ENCODE results near the gene U2AF1L4. TPM values are rescaled to one million over a fixed set of nuclear protein-coding genes. Genes with fewer than 3 reads are reported as not detected.

U2AF1L4 gene
- total and polyA plus RNA-seq, 2 of the 4 experiments (the other 2 are of a cell fraction), result 6.1 to 15.0 TPM

- ChIA-PET POLR2A (ENCODE audit: unreplicated experiment) (no interaction called here), CTCF (interaction anchor here (0.6 kb wide), 2 partner anchors 85 to 153 kb away, joined by 3 read pairs; no protein-coding TSS in a partner anchor)
- H4K8ac ChIP-seq (ENCODE audit: low read depth in 2 of 2, low read length in 2 of 2), result no peak overlapping the region
- H3K36me3 ChIP-seq (ENCODE audit: control insufficient read depth, insufficient read depth, low read length), result peaks cover 87% of the 10 kb centered on the region
- H3K4ac ChIP-seq (ENCODE audit: low read depth, low read length), result no peak overlapping the region
- no peak overlapping the region for H4K5ac ChIP-seq (ENCODE audit: low read depth, low read length)
- in situ Hi-C loops (cut with MboI; ENCODE audit: low sequenced_read_pairs) (no loop called here), dilution Hi-C loops (cut with HindIII; ENCODE audit: low sequenced_read_pairs, unreplicated experiment) (no loop called here), intact Hi-C loops (cut with micrococcal nuclease) (no loop called here)
- H3K9me3 ChIP-seq (ENCODE audit: control insufficient read depth, insufficient read depth, low read length), result no peaks in the 10 kb centered on the region
- DNase-seq (no peak), ATAC-seq (ENCODE audit: low read depth) (no peak)
- BruUV-seq (replicated peaks), result no TSS peak
- 97% methylated on average over 6 of the region's 8 CpGs; no CpG with 5 or more reads in 1 of the 2 experiments for WGBS, 2 experiments (ENCODE audit: extremely low coverage in 2 of 2, insufficient read length in 1 of 2)
- no peak overlapping the region for H3K4me3 ChIP-seq (ENCODE audit: insufficient read depth, low read depth, low read length)
- H3K56ac ChIP-seq (ENCODE audit: extremely low read depth, insufficient read depth, low read length), result no peak overlapping the region
- H3K27ac ChIP-seq (ENCODE audit: insufficient read depth, low read length), result no peak overlapping the region
- TF ChIP-seq POLR2A (IDR thresholded peaks at IDR 0.05; ENCODE audit: low read depth, low read length) (no peak), BHLHE40 (IDR thresholded peaks at IDR 0.05; ENCODE audit: low read depth, low read length) (no peak), RFX5 (IDR thresholded peaks at IDR 0.05; ENCODE audit: low read depth, low read length) (no peak), CHD1 (IDR thresholded peaks at IDR 0.05; ENCODE audit: low read depth, low read length) (no peak), MAFK (IDR thresholded peaks at IDR 0.05; ENCODE audit: low read depth, low read length) (no peak), RAD21 (IDR thresholded peaks at IDR 0.05; ENCODE audit: low read length) (no peak), SMC3 (IDR thresholded peaks at IDR 0.05; ENCODE audit: low read depth, low read length) (no peak), ELK1 (IDR thresholded peaks at IDR 0.05; ENCODE audit: borderline replicate concordance, low read depth, low read length) (no peak), RCOR1 (IDR thresholded peaks at IDR 0.05; ENCODE audit: insufficient replicate concordance, low read length) (no peak)
- no peak overlapping the region for H2BK120ac ChIP-seq (ENCODE audit: low read depth, low read length)
- H3K79me1 ChIP-seq (ENCODE audit: low read depth in 1 of 2, low read length in 2 of 2), result peaks cover 0 to 20% of the 10 kb centered on the region in 2 experiments; a peak in 3 of 4 replicates
- H2BK5ac ChIP-seq (ENCODE audit: low read depth, low read length, poor library complexity, severe bottlenecking), result no peak overlapping the region
- no peak overlapping the region for H4K91ac ChIP-seq (ENCODE audit: insufficient read depth, low read depth, low read length)
- H2BK15ac ChIP-seq (ENCODE audit: low read depth, low read length), result no peak overlapping the region
- H2BK20ac ChIP-seq (ENCODE audit: low read depth, low read length), result no peak overlapping the region
- H2AK5ac ChIP-seq (ENCODE audit: low read depth, low read length), result no peak overlapping the region
- no peak overlapping the region for H3K4me2 ChIP-seq (ENCODE audit: low read depth, low read length)
- H3K14ac ChIP-seq (replicated peaks; ENCODE audit: low read depth, low read length), result no peak overlapping the region
- no peak overlapping the region for H3K23ac ChIP-seq (ENCODE audit: low read depth, low read length)
- peaks cover 9% of the 10 kb centered on the region for H4K20me1 ChIP-seq (ENCODE audit: insufficient read depth, low read length)
- H2AFZ ChIP-seq (replicated peaks; ENCODE audit: low read length, poor library complexity), result no peak overlapping the region
- no peaks in the 10 kb centered on the region for H3K27me3 ChIP-seq (ENCODE audit: control insufficient read depth, insufficient read depth, low read length)
- H3K9me1 ChIP-seq (ENCODE audit: insufficient read depth, low read length), result no peaks in the 10 kb centered on the region
- H3K18ac ChIP-seq (ENCODE audit: low read depth, low read length), result no peak overlapping the region
- no peak overlapping the region for H3K9ac ChIP-seq (ENCODE audit: low read depth, low read length)
- H2AK9ac ChIP-seq (replicated peaks; ENCODE audit: low read depth, low read length, poor library complexity), result no peak overlapping the region
- no peaks in the 10 kb centered on the region for H3K4me1 ChIP-seq (ENCODE audit: control insufficient read depth, insufficient read depth, low read length)
Observed at GRCh38 chr19:35734273-35734672, 10.9 kb downstream of the U2AF1L4 start.
